GM18870 (cell line): ENCODE data around the gene PRPH.
"Not testable (repeated sequence)": the region's sequence is repeated elsewhere in the genome, so short reads cannot be mapped to it uniquely, and the experiment has no call there.

ENCODE experiments used
- ATAC-seq: cut with Tn5 transposase; IDR thresholded peaks from one replicate; pipeline ENCODE4 v1.9.1; 2021; ENCODE audit warnings: moderate library complexity; ENCODE audit not compliant: unreplicated experiment

The PRPH gene

DNA sequence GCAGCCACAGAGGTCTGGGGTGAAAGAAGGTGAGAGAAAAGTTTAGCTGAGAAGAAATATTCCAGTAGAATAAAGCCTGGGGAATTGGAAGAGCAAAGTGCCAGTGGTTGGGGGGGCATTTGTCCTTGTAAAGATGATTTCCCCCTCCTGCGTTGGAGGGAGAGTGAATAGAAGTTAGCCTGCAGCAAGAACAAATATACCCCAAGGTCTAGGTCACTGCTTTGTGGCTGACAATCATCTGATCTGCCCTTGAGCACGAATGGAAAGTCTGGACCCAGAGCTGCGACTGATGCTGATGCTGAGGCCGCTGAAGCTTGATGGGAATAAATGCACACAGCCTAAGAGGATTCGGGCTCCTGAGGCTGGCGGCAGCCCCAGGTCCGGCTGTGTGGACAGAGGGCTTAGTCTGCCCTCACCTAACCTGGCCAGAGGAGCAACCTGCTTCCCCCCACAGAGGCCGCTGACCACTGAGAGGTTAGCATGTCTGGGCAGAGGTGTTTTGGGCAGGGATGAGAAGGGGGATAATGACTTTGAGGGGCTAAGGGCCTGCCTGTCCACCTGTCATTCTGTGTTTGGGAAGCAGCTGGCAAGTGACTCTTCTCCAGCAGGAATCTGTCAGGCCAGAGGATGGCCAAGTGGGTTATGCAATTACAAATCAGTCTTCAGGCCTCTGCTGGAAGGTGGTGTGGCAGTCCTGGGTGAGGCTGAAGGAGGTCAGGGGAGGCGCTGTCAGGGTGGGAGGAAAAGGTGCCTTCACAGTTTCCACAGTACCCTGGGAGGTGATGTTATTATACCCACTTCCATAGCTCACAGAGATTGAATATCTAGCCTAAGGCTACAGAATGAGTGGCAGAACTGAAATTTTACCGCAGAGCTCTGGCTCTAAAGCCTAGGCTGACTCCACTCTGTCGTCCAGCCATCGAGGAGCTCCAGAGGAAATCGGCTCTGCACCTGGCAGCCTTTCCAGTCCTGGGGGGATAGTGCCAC lies 18.4 kb upstream of the PRPH start:
- ATAC-seq = no peak

DNA sequence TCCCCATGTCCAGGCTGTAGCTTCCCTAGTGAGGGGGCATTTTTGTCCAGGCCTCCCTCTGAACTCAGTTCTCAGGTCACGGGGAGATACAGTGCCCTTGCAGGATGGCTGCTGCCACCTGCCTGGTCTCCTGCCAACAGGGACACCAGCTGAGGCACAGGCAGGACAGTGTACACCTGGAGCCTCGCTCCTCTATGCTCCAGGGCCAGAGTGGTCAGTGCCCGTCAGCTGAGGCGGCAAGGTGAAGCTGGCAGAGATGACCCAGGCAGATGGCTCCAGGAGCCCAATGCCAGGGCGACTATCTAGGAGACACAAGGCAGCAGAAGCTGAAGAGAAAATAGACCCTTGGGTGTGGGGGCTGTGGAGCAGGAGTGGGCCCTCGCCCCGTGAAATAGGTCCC lies 17.5 kb upstream of the PRPH start:
- no peak for ATAC-seq

DNA sequence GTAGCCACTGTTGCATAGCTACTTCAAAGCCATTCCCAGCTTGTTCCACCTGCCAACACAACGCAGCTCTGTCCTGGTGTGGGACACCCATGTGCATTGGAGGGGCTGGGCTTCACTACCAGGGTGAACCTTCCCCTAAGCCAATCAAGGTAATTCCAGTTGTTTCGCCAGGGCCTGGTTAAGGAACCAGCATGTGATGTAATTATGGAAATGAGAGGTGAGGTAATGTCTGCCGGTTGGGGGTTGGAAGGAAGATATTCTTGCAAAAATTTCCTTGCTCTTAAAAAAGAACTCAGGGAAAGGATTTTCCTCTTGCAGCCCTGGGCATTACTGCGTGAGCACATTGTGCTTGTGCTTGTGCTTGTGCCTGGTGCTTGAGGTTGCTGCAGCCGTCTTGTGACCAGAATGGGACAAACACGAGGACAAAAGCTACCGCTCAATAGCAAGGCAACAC lies 15.2 kb upstream of the PRPH start:
- ATAC-seq = no peak

DNA sequence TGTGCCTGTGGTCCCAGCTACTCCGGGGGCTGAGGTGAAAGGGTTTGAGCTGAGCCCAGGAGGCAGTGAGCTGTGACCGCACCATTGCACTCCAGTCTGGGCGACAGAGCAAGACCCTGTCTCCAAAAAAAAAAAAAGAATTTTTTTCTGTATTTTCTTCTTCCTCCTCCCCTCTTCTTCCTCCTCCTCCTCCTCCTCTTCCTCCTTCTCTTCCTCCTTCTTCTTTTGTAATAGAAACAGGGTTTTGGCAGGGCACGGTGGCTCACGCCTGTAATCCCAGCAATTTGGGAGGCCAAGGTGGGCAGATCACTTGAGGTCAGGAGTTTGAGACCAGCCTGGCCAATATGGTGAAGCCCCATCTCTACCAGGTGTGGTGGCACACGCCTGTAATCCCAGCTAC lies 14.4 kb upstream of the PRPH start:
- ATAC-seq = not testable (repeated sequence)

DNA sequence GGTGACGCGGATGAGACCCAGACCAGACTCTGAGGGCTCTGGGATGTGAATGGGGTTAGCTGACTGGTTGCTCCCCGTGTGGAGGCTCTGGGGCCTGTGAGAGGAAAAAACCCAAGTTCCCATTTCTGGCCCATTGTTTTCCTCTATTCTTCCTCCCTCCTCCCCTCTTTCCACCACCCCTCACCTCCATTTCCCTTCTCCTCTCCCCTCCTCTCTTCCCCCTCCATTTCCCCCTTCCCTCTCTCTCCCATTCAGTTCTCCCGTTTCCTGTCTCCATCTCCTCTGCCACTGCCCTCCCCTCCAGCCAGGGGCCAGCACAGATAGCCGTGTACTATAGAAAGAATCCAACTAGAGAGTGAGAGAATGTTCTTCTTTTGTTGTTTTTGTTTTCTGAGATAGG lies 12.6 kb upstream of the PRPH start:
- ATAC-seq = no peak

DNA sequence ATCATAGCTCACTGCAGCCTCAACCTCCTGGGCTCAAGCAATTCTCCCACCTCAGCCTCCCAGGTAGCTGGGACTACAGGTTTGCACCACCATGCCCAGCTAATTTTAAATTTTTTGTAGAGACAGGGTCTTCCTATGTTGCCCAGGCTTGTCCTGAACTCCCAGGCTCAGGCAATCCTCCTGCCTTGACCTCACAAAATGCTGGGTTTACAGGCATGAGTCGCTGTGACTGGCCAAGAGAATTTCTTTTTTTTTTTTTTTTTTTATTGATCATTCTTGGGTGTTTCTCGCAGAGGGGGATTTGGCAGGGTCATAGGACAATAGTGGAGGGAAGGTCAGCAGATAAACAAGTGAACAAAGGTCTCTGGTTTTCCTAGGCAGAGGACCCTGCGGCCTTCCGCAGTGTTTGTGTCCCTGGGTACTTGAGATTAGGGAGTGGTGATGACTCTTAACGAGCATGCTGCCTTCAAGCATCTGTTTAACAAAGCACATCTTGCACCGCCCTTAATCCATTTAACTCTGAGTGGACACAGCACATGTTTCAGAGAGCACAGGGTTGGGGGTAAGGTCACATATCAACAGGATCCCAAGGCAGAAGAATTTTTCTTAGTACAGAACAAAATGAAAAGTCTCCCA lies 12.1 kb upstream of the PRPH start:
- not testable (repeated sequence) for ATAC-seq

DNA sequence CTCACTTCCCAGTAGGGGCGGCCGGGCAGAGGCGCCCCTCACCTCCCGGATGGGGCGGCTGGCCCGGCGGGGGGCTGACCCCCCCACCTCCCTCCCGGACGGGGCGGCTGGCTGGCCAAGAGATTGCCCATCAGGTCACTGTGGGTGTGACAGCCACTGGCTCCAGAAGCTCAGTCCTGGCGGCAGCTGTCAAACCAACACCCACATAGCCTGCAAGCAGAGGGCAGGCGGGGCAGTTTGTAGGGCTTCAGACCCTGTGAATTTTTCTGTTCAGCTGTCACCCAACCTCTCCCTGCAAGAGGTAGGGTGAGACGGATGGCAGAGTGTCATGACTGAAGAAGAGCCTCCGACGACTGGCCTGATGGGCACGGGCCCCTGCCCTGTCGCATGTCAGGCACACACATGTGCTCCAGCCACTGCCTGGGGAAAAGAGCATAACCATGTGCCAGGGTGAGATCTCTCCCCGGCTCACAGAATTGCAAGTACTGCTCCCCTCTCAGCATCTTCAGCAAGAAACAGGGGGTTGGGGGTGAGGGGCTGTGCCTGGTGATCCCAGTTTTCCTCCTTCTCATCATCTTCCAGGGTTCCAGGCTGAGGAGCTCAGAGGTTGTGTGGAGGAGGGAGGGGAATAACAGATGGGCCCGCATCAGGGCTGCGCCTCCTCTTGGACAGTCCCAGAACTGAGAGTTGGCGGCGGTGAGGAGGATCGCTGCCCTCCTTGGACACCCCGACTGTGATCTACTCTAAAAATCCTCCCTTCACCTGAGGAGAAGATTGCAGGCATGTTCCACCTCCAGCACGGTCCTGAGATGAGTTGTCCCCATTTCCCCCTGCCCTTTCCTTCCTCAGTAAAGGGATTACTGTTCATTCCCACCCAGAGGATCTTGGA lies 11.2 kb upstream of the PRPH start:
- no peak for ATAC-seq

DNA sequence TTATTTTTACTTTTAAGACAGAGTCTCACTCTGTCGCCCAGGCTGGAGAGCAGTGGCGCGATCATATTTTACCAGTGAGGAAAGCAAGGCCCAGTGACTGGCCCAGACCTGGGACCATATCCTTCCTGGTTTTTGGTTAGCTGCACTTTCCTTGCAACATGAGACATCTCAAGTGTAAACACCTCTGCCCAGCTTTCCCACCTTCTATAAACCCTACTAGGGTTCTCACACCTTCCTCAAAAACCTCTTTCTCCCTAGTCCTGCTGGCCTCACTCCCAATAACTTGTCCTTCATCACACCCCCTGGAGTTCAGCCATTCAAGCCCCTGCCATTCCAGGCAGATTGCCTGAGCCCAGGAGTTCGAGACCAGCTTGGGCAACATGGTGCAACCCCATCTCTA lies 10.3 kb upstream of the PRPH start:
- no peak for ATAC-seq

DNA sequence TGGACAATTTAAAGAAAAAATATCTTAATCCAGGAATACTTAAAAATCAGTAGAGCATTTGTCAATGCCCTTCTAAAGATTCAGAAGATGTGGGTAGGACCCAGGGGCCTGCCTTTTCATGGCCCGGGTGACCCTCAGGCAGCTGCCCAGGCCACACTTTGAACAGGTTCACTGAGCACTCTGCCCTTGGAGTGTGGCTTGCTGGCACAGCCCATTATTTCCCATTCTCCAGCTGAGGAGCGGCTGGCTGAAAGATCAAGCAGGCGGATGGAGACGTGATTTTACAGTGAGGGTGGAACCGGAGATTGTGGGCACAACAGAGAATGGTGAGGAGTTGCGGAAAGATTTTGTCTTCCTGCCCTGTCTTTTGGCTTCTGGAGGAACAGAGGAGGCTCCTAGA lies 7.1 kb upstream of the PRPH start:
- no peak for ATAC-seq

DNA sequence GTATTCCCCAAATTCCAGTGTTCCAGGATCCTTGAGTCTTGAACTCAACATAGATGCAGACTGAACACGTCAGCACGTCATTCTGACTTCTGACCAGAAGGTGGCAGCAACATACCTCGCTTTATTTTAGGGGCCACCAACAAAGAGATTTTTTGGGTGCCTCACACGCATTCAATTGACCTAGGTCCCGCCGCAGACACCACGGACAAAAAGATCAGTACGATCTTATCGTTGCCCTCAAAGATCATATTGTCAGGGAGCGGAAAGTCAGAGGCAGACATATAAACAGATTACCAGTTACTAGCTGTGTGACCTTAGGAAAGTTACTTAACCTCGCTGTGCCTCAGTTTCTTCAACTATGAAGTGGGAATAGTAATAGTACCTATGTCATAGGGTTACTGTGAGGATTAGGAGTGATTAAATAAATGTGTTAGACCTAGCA lies 6.5 kb upstream of the PRPH start:
- no peak for ATAC-seq

DNA sequence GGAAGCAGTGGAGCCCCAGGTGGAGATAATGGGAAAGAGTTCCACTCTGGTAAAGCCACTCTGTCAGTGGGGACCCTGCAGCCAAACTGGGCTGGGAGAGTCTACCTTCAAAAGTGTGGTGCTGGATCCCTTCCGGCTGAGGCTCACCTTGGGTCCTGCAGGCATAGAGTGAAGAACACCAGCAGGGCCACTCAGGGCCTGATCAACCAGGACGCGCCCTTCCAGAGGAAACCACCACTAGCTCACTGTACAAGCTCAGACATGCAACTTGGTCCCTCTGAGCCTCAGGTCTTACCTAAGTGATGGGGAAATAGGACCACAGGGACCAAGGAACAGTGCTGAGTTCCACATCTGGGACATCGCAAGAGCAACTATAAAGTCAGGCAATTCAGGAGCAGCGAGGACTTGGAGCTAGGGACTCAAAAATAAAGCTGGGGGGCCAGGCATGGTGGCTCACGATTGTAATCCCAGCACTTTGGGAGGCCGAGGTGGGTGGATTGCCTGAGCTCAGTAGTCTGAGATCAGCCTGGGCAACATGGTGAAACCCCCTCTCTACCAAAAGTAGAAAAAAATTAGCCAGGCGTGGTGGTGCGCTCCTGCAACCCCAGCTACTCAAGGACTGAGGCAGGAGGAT lies 5.9 kb upstream of the PRPH start:
- no peak for ATAC-seq

DNA sequence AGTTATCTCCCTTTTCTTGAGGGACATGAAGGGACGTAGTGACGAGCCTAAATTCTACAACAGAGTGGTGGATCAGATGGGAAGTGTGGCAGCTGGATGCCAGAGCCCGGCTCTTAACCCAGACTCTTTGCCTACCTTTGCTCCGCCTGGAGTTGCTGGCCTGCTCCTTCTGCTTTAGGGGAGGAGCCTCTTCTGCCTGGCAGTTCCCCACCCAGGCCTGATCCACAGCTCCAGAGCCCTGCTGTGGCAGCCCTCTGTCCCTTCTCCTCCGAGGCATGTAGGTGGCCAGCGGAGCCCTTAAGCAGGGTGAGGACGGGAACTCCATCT lies 2.3 kb upstream of the PRPH start:
- no peak for ATAC-seq

DNA sequence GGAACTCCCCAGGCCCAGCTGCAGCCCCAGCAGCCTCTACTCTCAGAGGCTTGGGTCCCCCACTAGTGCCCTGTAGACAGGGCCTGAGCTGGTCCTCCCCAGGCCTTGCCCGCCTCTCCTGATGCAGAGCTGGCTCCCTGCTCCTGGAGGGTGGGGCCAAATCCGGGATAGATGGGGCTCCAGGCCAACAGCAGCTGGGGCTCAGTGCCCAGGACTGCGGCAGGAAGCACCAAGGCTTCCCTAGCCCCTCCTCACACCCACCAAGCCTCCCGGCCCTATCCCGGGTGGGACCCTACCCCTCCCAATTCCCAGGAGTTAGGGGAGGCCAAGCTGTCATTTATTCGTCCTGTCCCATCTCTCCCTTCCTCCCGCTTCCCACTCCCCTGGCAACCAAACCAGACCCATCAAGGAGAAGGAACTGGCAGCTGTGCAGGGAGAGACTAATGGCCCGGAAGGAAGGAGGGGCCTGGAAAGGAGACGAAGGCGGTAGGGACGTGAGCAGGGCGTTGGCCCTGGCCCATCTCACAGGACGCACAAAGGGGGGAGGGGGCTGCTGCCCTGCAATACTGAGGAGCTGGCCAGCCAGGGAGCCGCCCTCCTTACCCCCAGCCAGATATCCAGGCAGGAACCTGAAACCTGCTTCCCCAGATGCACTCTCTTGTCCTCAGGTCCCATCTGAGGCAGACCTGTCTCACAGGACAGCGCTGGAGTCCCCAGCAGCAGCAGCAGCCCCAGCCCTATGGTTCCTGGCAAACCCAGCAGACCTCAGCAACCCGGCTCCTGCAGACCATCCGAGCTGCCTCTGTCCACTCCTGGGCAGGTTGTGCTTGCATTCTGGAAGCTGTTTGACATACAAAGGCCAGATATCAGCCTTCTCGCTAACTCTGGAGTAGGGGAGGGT lies 1.6 kb upstream of the PRPH start:
- ATAC-seq = no peak

DNA sequence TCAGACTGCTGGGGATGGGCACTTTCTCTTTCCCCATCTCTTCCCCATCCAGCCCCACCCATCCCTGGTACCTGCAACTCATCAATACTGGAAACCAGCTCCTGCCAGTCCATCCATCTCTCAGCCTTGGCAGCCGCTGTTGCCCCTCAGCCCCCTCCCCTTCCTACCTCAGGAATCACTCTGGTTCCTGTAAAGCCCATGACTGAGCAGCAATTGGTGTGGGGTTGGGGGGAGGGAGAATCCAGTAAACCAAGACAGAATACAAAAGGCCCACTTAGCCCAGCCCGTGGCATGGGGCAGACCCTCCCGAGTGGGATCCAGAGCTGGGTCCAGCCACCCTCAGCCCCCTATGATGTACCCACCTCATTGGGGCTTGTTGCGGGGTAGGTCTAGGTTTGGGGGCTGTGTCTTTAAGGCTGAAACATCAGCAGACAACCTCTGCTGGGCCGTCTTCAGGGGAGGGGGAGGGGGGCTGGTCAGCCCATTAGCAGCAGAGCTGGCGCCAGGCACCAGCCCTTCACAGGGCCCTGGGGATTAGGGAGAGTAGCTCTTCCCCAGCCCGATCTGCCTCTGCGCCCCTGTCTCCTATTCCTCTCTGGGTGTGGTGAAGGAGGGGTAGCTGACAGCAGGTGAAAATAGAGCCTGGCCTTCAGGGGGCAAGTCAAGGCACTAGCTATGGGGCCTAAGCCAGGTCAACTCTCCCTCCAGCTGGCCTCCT lies 702 bp upstream of the PRPH start:
- ATAC-seq = no peak

DNA sequence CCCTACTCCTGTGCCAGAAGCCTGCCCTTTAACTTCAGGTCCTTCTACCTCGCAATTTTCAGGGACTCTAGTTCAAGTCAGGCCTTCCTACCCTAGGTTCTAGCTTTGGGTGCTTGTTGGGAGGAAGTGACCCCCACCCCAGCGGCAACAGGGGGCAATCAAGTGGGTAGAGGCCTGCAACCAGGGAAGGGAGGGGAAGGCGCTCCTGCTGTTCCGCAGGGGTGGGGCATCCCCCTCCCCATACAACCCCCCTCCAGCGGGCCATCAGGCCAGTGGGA lies 204 bp upstream of the PRPH start:
- no peak for ATAC-seq

DNA sequence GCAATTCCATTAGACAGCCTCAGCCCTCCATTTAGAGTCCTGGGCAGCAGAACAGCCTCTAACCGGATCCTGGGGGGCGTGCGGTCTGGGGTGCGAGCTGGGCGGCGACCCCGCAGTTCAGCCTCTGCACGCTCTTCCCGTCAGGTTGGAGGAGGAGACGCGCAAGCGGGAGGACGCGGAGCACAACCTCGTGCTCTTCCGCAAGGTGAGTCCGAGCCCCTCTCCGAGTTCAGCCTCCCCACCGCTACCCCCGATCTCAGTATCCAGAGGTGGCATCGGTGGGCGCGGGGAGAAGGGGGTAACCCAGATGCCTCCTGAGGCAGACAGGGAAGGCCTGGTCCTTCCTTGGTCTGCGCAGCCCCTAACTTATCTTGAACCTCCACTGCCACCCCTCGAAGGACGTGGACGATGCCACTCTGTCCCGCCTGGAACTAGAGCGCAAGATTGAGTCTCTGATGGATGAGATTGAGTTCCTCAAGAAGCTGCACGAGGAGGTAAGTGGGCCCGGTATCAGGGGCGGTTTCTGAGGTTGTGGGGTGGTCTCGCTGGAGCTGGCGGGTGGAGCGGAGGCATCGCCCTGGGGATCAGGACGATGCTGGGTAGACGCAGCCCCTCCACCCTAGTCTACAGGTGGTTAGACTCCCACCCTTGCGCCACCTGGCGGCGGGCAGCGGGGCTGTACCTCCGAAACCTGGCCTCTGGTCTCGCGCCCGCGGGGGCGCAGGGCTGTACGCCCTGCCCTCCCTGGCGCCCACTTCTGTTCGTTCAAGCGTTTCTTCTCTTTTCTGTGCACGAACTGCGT lies 1.3 kb downstream of the PRPH start:
- no peak for ATAC-seq

DNA sequence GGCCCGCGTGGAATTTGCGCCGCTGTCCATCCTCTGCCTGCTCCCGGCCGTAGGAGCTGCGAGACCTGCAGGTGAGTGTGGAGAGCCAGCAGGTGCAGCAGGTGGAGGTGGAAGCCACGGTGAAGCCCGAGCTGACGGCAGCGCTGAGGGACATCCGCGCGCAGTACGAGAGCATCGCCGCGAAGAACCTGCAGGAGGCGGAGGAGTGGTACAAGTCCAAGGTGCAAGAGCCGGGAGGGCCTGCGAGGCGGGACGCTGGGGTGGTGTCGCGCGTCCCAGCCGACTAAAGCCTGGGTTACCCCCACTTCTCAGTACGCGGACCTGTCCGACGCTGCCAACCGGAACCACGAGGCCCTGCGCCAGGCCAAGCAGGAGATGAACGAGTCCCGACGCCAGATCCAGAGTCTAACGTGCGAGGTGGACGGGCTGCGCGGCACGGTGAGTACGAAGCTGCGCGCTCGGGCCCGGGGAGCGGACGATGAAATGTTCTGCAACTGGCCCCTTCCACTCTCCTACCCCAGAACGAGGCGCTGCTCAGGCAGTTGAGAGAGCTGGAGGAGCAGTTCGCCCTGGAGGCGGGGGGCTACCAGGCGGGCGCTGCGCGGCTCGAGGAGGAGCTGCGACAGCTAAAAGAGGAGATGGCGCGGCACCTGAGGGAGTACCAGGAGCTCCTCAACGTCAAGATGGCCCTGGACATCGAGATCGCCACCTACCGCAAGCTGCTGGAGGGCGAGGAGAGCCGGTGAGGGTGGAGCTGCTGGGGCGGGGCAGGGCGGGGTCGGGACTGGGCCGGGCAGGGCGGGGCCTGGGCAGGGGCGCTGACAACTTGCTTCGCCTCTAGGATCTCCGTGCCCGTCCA lies 2.1 kb downstream of the PRPH start:
- ATAC-seq = no peak

DNA sequence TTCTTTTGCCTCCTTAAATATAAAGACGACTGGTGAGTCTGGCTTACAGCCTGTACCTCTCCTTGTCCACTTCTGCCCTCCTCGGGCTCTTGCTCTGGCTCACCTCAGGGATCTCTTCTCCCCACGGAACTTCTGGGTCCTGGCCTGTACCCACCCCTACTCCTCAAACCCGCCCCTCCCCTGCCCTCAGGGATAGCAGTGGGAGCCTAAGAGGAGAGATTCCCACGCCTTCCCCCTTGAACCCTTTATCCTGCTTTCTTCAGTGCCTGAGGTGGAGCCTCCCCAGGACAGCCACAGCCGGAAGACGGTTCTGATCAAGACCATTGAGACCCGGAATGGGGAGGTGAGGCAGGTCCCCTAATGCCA lies 2.7 kb downstream of the PRPH start:
- ATAC-seq = no peak
